Tibial nerve (tissue), 4 donors: ENCODE data around the gene LAMB3.

ENCODE experiments used
- CTCF ChIP-seq, 5 experiments: fragments of 200-600 bp in 3 of 5; fragments of 450-650 bp in 2 of 5; sonication (generic) in 3 of 5; IDR thresholded peaks; one replicate each; pipeline ENCODE4 v1.5.1; 2016 to 2019; ENCODE audit warnings: antibody characterized with exemption in 5 of 5, mild to moderate bottlenecking in 3 of 5, moderate library complexity in 2 of 5
- EP300 ChIP-seq, 2 donors: sonication (generic); formaldehyde crosslinking; IDR thresholded peaks; one replicate each; pipeline ENCODE4 v1.6.1; 2017; ENCODE audit warnings: antibody characterized with exemption in 2 of 2, mild to moderate bottlenecking in 1 of 2
- POLR2A ChIP-seq, 2 donors: fragments of 450-650 bp; IDR thresholded peaks; one replicate each; pipeline ENCODE4 v1.6.1; 2017; ENCODE audit warnings: antibody characterized with exemption in 2 of 2, mild to moderate bottlenecking in 2 of 2, moderate library complexity in 2 of 2

- TF ChIP-seq CTCF (IDR thresholded peaks at IDR 0.05) (no peak), EP300 (IDR thresholded peaks at IDR 0.05) (no peak), POLR2A (IDR thresholded peaks at IDR 0.05) (no peak)
These were observed 38.1 kb downstream of the LAMB3 start for GRCh38 chr1:209614151-209614420.
